Measurements from ENCODE around the gene PIAS2.

The PIAS2 gene

DNA sequence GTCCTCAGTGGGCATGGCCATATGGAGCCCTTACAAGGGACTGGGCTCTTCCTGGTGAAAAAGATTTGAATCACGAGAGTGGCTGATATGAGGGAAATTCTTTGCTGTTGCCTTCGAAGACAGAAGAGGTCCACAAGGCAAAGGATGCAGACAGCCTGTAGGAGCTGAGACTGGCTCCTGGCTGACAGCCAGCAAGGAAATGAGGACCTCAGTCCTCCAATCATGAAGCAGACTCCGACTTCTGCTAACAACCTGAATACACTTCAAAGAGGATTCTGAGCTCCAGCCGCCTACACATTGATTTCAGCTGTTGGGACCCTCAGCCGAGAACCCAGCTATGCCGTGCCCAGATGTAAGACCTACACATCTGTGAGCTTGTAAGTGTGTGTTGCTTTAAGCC lies 157.4 kb downstream of the PIAS2 start:
- Histone ChIP-seq H3K4me1 (ENCODE audit: insufficient read depth, insufficient read length) (peaks cover under 1% of the 10 kb centered on the region), H3K4me3 (ENCODE audit: insufficient read length, low read depth) (no peak overlapping the region), H3K36me3 (ENCODE audit: insufficient read depth, insufficient read length, low read length) (no peaks in the 10 kb centered on the region), H3K27me3 (ENCODE audit: insufficient read depth, insufficient read length) (peaks cover 69% of the 10 kb centered on the region), H3K9ac (ENCODE audit: insufficient read length, low read depth) (no peak overlapping the region), H3K9me3 (ENCODE audit: insufficient read depth, low read length) (no peaks in the 10 kb centered on the region)
- no peak for DNase-seq (ENCODE audit: low read depth, low spot score)
- TF ChIP-seq YY1 (IDR thresholded peaks at IDR 0.05; ENCODE audit: insufficient read depth, insufficient read length) = no peak
- TF ChIP-seq SUZ12 (IDR thresholded peaks at IDR 0.05; ENCODE audit: extremely low read depth, insufficient read depth, insufficient read length) = no peak
- TF ChIP-seq ZNF274 (IDR thresholded peaks at IDR 0.05; ENCODE audit: low read depth, low read length) = no peak

DNA sequence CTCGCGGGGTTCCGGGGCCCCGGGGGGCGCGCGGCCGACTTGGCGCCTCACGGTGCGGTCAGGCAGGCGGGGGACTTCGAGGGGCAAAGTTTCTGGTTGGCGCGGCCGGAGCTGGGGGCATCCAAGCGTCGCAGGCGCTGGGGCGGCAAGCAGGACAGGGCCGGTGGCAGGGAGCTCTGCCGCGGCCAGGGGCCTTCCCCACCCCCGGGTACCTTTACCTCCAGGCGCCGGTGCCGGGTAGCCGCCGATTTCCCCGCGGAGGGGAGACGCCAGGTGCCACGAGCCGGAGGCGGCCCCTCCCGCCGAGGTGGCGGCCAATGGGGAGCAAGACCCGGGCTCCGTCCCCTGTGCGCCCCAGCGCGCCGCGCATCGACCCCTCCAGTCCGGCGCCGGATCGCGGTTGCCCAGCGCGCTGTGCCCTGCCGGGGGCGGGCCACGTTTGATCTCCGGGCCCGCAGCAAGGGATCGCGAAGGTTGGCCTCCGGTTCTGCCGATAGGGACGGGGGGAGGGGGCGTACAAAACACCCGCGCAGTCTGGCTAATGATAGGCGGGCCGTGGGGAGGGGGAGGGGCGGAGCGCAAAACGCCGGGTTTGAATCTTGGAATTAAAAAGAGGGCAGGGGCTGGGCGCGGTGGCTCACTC lies 160.6 kb downstream of the PIAS2 start, which contains the start of gene ST8SIA5:
Gene ST8SIA5, minus strand, starts transcription at position 495 of the 643 bp plus-strand sequence. CDS start 545 bp downstream, outside the sequence.
- no peaks in the 10 kb centered on the region for H3K36me3 ChIP-seq (ENCODE audit: insufficient read depth, insufficient read length, low read length)
- H3K4me1 ChIP-seq (ENCODE audit: insufficient read depth, insufficient read length) = peaks cover 8% of the 10 kb centered on the region
- peak within 1 kb of the TSS; percentile 43 for H3K4me3 ChIP-seq (ENCODE audit: insufficient read length, low read depth)
- peaks cover 63% of the 10 kb centered on the region for H3K27me3 ChIP-seq (ENCODE audit: insufficient read depth, insufficient read length)
- peak within 1 kb of the TSS; percentile 61 for H3K9ac ChIP-seq (ENCODE audit: insufficient read length, low read depth)
- no peak for DNase-seq (ENCODE audit: low read depth, low spot score)
- no peak for TF ChIP-seq YY1 (IDR thresholded peaks at IDR 0.05; ENCODE audit: insufficient read depth, insufficient read length)
- no peak for TF ChIP-seq SUZ12 (IDR thresholded peaks at IDR 0.05; ENCODE audit: extremely low read depth, insufficient read depth, insufficient read length)
- no peak for TF ChIP-seq ZNF274 (IDR thresholded peaks at IDR 0.05; ENCODE audit: low read depth, low read length)
- no peaks in the 10 kb centered on the region for H3K9me3 ChIP-seq (ENCODE audit: insufficient read depth, low read length)

DNA sequence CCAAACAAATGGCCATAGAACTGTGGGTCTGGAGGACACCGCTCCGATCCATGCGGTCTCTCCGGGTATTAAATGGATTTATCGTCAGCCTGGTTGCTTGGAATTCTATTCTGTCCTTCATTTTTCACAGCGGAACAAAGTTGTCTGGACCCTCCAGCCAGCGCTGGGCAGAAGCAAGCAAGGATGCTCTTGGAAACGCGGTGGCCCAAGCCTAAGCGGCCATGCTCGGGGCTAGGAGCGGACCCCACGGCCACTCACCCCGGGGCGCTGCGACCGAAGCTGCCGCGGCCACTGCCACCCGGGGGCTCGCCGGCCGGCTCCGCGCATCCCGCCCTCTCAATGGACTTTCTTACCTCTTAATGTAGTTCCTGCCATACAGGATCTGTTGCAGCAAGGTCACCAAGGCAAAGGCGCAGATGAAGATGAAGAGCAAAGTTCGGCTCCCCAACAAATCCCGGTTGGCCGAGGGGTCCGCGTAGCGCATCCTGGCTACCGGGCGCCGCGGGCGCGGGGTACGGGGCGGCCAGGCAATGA lies 161.2 kb downstream of the PIAS2 start:
- peak overlapping the region; percentile 42 for H3K9ac ChIP-seq (ENCODE audit: insufficient read length, low read depth)
- no peaks in the 10 kb centered on the region for H3K9me3 ChIP-seq (ENCODE audit: insufficient read depth, low read length)
- TF ChIP-seq ZNF274 (IDR thresholded peaks at IDR 0.05; ENCODE audit: low read depth, low read length) (no peak), SUZ12 (IDR thresholded peaks at IDR 0.05; ENCODE audit: extremely low read depth, insufficient read depth, insufficient read length) (no peak), YY1 (IDR thresholded peaks at IDR 0.05; ENCODE audit: insufficient read depth, insufficient read length) (no peak)
- no peak for DNase-seq (ENCODE audit: low read depth, low spot score)
- H3K4me3 ChIP-seq (ENCODE audit: insufficient read length, low read depth) = peak overlapping the region; percentile 26
- no peaks in the 10 kb centered on the region for H3K36me3 ChIP-seq (ENCODE audit: insufficient read depth, insufficient read length, low read length)
- H3K27me3 ChIP-seq (ENCODE audit: insufficient read depth, insufficient read length) = peaks cover 58% of the 10 kb centered on the region
- peaks cover 8% of the 10 kb centered on the region for H3K4me1 ChIP-seq (ENCODE audit: insufficient read depth, insufficient read length)

DNA sequence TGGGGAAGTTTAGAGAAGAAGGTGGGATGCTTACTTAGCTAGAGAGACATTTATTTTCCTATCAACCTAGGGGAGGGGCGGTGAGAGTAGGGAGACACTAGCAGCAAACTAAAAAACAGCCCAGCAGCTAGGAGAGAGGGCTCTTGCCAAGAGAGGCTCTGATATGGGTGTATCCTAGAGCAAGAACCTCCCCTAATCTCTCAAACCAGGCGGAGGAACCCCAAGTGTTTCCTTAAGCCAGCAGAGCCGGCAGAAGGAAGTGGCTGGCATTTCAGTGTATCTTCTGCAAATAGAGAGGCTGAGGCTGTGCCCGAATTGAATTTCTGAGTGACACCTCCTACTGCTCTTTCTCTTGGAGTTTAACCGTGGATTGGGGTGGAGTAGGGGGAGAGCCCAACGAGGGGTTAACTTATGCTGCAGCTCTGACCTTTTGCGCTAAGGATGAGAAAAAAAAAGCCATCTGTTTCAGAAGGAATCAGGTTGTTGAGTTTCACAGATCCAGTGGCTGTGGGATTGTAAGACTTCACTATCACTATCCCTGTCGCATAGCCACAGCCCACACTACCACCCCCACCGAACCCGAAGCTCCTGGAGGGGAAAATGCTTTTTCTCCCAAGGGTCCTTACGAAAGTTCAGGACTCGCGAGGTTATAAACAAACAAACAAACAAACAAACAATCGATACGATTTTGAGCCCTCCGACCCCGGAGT lies 161.8 kb downstream of the PIAS2 start:
- TF ChIP-seq YY1 (IDR thresholded peaks at IDR 0.05; ENCODE audit: insufficient read depth, insufficient read length) = no peak
- TF ChIP-seq SUZ12 (IDR thresholded peaks at IDR 0.05; ENCODE audit: extremely low read depth, insufficient read depth, insufficient read length) = no peak
- TF ChIP-seq ZNF274 (IDR thresholded peaks at IDR 0.05; ENCODE audit: low read depth, low read length) = no peak
- Histone ChIP-seq H3K4me3 (ENCODE audit: insufficient read length, low read depth) (no peak overlapping the region), H3K9me3 (ENCODE audit: insufficient read depth, low read length) (no peaks in the 10 kb centered on the region), H3K4me1 (ENCODE audit: insufficient read depth, insufficient read length) (peaks cover 8% of the 10 kb centered on the region), H3K36me3 (ENCODE audit: insufficient read depth, insufficient read length, low read length) (no peaks in the 10 kb centered on the region), H3K9ac (ENCODE audit: insufficient read length, low read depth) (no peak overlapping the region), H3K27me3 (ENCODE audit: insufficient read depth, insufficient read length) (peaks cover 53% of the 10 kb centered on the region)
- DNase-seq (ENCODE audit: low read depth, low spot score) = no peak

DNA sequence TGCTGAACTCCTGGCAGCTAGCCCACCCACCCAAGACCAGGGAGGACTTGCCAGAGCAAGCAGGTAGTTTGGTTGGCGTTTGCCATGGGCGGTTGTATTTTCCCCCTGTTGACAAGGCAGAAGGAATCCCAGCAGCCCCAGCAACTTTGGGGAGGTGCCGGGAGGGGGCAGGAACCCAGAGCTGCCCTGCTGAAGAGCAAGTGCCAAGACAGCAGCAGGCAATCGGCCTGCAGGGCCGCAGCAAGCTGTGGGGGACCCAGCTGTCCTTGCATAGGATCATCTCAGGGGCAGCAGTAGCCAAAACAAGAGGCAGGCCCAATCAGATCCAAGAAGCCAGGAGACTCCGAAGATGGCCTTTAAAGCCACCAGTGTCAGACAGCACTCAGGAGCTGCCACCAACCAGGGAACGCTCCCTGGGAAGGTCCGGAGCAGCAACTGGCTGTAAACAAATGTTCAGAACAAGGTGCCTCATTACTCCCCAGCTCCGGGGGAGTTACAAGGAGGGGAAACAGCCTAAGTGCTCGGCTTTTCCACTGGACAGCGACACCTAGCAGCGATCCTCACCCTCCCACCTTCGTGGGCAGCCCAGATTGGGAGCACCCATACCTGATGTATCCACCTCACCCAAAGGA lies 162.5 kb downstream of the PIAS2 start:
- H3K9ac ChIP-seq (ENCODE audit: insufficient read length, low read depth) = no peak overlapping the region
- TF ChIP-seq SUZ12 (IDR thresholded peaks at IDR 0.05; ENCODE audit: extremely low read depth, insufficient read depth, insufficient read length) = no peak
- TF ChIP-seq YY1 (IDR thresholded peaks at IDR 0.05; ENCODE audit: insufficient read depth, insufficient read length) = no peak
- TF ChIP-seq ZNF274 (IDR thresholded peaks at IDR 0.05; ENCODE audit: low read depth, low read length) = no peak
- no peak overlapping the region for H3K4me3 ChIP-seq (ENCODE audit: insufficient read length, low read depth)
- no peaks in the 10 kb centered on the region for H3K9me3 ChIP-seq (ENCODE audit: insufficient read depth, low read length)
- peaks cover 46% of the 10 kb centered on the region for H3K27me3 ChIP-seq (ENCODE audit: insufficient read depth, insufficient read length)
- H3K4me1 ChIP-seq (ENCODE audit: insufficient read depth, insufficient read length) = peaks cover 8% of the 10 kb centered on the region
- H3K36me3 ChIP-seq (ENCODE audit: insufficient read depth, insufficient read length, low read length) = no peaks in the 10 kb centered on the region
- no peak for DNase-seq (ENCODE audit: low read depth, low spot score)

DNA sequence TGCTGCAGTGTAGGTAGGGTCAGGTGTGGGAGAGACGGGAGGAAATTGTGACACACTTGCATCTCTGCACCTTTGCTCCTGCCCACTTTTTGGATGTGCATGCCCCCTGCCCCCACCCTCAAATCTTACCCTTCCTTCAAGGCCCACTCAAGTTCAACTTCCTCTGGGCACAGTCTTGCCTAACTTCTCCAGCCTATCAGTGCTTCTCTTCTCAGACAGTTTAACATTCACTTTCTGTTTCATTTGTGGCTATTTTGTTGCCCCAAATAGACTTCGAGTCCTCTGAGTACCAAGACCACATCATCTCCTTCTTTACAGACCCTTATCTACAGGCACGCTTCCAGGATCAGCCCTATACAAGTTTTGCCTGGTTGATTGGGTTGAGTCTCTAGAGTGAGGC lies 163.1 kb downstream of the PIAS2 start:
- H3K27me3 ChIP-seq (ENCODE audit: insufficient read depth, insufficient read length) = peaks cover 40% of the 10 kb centered on the region
- H3K9me3 ChIP-seq (ENCODE audit: insufficient read depth, low read length) = no peaks in the 10 kb centered on the region
- peaks cover 8% of the 10 kb centered on the region for H3K4me1 ChIP-seq (ENCODE audit: insufficient read depth, insufficient read length)
- TF ChIP-seq SUZ12 (IDR thresholded peaks at IDR 0.05; ENCODE audit: extremely low read depth, insufficient read depth, insufficient read length) (no peak), YY1 (IDR thresholded peaks at IDR 0.05; ENCODE audit: insufficient read depth, insufficient read length) (no peak), ZNF274 (IDR thresholded peaks at IDR 0.05; ENCODE audit: low read depth, low read length) (no peak)
- H3K36me3 ChIP-seq (ENCODE audit: insufficient read depth, insufficient read length, low read length) = no peaks in the 10 kb centered on the region
- no peak overlapping the region for H3K9ac ChIP-seq (ENCODE audit: insufficient read length, low read depth)
- no peak for DNase-seq (ENCODE audit: low read depth, low spot score)
- no peak overlapping the region for H3K4me3 ChIP-seq (ENCODE audit: insufficient read length, low read depth)

Measured in NT2/D1 (cell line).